GM11168 (cell line): ENCODE results near the gene SPSB1.

ENCODE experiments used
- in situ Hi-C: fragments of 300-500 bp; cut with MboI; formaldehyde crosslinking; loops from one replicate; pipeline ENCODE4 v1.12.0; 2022; ENCODE audit warnings: low sequenced_read_pairs; ENCODE audit not compliant: unreplicated experiment

The SPSB1 gene

DNA sequence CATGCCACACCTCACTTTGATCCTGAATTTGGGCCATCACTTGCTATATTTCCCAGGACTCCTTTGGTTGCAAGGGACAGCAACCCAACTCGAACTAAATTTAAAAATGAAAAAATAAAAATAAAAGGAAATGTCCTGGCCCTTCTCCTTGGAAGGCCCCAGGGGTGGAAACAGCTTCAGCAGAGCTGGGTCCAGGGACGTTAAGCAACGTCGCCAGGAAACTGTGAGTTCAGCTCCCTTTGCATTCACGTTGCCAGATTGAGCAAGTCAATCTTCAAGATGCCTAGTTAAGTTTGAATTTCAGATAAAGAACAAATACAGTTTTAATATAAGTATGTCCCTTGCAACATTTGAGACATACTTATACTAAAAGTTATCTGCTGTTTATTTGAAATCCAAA, 14.6 kb upstream of the SPSB1 start:
- in situ Hi-C loops, result no loop called here

DNA sequence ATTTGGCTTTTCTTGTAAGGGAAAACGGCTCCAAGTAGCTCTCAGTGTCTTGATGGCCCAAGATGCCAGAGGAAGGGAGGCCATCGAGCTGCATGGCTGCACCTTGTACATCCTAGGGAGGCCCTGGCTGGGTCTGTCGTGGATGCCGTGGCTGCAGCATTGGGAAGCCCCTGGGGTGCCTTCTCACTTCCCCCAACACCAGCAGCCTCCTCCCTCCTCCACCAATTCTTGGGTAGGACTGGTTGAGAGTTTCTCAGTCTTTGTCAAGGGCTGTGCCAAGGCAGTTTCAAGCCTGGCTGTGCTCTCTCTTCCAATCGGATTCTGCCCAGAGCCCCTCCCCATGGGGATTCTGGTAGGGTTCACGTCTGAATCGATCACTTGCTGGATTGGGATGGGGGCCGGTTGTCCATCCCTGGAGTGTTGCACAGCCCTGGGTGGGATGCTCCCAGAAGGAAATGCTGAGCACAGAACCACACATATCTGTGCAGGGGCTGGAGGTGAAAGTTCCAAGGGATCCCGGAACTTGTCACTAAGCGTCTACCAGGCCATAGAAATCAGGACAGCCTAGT, 14.0 kb upstream of the SPSB1 start:
- in situ Hi-C loops, result no loop called here

DNA sequence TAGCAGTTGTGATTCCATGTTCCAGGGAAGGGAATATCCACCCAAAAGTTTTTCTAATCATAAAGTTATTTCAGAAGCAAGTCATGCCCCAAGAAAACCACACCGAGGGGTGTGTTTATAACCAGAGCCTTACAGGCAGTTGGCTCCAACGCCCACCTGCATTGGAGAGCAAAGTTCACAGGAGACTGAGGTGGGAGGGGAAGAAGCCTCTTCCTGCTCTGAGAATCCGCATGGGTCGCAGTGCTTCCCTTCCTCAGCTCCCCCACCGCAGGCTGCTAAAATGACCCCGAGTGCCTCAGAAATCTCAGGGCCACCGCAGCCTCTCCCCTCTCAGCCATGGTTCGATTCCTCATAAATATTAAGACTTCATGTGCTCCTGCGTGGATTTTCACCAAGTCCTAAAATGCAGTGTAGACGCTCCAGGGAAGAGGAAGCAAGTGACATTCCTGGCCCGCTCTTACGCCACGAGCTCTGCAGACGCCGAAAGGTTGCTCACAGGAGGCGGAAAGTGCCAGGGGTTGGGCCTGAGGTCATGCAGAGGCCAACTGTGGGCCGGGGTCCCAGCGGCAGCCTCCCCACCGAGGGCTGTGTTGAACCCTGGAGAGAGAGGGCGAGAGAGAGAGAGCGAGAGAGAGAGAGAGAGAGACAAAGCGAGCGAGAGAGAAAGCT, 13.4 kb upstream of the SPSB1 start:
- in situ Hi-C loops, result no loop called here

DNA sequence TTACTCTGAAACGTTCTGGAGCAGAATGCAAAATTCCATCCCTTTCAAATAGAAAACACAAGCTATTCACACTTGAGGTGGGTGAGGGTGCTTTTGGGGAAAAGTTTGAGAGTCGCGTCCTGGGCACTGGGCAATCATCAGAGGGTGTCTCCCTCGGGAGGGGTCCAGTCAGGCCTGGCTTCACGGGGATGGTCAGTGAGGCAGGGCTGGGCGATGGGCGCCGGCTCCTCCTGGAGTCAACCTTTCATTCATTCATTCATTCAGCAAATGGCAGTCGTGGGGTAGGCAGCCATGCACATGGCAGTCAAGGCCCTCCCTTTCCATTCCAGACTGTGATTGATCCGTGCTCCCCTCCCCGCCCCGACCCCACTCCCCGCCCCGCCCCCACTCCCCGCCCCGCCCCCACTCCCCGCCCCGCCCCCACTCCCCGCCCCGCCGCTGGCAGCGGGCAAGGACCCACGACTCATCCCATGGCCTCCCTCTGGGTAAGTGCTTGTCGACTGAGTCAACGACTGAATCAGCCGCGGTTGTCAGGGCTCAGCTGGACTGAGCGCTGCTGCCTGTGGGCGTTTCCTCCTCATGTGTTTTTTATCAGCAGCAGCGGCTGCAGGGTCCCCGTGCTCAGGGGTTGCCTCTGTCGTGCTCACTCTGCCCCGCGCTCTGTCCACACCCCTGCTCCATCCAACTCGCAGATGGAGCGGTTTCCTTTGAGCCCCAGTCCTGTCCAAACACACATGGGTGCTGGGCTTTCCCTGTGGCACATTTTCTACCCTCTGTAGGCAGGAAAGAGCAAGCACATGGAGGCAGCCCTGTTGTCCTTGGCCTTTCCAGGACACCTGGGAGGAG, 12.5 kb upstream of the SPSB1 start:
- in situ Hi-C loops, result loop anchor here (10.0 kb wide), 1 partner anchor 295 kb away; no protein-coding TSS in a partner anchor

DNA sequence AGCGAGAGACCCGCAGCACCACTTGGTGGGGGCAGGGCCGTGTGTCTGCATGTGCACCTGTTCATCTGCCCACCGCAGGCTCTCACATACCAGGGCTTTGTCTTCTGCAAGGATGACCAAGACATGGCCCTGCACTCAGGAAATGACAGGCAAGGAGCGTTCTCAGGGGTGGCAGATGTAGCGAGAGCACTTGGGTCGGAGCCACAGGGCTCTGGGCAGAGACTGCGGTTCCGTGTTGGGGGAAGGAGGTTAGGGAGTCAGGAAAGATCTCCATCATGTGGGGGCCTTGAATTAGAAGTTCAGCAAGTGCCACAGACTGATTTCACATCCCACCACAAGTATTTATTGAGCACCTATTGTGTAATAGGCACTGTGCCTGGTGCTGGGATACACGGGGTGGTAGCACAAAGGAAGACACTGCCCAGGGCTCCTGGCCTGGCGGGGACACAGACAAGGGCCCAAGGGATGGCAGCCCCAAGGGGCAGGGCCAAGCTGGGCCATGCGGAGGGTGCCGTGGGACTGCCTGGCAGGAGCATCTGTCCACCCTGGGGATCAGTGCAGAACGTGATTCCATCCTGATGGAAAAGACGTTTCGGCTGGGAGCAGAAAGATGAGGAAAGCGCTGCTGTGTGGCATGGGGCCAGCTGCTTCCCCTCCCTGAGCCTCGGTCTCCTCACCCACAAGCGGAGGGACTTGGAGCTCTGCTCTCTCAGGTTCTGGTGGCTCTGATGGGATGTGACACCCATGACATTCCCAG, 11.4 kb upstream of the SPSB1 start:
- in situ Hi-C loops, result loop anchor here (10.0 kb wide), 1 partner anchor 294 kb away; no protein-coding TSS in a partner anchor

DNA sequence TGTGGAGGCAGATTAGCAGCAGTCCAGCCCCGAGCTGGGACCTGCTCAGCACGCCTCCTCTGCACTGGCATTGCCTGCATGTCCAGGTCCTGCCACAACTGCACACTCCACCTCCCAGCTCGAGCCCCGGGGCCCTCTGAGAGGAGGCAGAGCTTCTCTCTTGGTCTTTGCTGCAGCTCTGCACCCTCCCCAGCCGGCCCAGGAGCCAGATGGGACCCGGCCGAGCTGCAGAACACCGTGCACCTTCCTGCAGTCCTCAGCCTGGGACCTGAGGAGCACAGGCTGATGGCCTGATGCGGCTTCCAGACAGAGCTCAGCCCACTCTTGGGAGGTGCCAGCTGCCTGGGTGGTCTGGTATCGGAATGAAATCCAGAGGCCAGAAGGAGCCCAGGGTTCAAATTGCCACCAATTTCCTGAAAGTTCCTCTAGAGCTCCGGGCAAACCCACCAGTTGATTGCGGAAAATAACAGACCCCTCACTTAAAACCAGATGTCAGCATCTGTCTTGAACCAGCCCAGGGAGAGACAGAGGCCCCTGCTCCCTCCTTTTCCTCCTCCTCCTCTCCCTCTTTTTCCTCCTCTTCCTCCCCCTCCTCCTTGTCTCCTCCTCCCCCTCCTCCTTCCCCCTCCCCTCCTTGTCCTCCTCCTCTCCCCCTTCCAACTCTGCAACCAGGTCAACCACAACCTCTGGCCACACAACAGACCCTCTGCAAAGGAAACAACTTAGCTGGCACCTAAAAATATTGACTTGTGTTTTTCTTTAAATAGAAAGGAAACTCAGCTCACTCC, 10.6 kb upstream of the SPSB1 start:
- in situ Hi-C loops, result loop anchor here (10.0 kb wide), 1 partner anchor 293 kb away; no protein-coding TSS in a partner anchor

DNA sequence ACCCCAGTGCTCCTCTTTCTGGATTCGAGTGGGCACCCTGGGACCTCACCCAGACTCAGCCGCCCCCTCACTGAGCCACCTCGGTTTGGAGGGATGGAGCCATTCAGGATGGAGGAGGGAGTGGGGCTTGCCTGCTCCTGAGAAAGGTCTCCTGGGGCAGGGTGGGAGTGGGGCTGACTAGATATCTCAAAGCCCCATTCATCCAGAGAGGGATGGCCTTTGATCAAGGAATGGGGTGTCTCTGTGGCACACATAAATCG, 10.1 kb upstream of the SPSB1 start:
- in situ Hi-C loops, result loop anchor here (10.0 kb wide), 1 partner anchor 292 kb away; no protein-coding TSS in a partner anchor

DNA sequence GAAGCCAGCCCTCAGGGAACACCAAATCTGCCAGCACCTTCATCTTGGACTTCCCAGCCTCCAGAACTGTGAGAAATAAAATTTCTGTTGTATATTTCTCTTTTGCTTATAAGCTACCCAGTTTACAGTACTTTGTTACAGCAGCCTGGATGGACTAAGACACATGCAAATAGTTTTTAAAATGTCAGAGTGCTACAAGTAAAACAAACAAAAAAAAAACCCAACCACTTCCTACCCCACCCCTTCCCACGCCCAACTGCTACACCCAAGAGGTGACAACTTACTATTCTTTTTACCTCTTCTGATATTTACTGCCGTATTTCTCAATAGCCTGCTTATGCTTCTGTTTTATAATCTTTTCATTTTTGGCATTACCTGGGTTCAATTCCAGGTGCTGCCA, 8.6 kb upstream of the SPSB1 start:
- in situ Hi-C loops, result loop anchor here (10.0 kb wide), 1 partner anchor 291 kb away; no protein-coding TSS in a partner anchor

DNA sequence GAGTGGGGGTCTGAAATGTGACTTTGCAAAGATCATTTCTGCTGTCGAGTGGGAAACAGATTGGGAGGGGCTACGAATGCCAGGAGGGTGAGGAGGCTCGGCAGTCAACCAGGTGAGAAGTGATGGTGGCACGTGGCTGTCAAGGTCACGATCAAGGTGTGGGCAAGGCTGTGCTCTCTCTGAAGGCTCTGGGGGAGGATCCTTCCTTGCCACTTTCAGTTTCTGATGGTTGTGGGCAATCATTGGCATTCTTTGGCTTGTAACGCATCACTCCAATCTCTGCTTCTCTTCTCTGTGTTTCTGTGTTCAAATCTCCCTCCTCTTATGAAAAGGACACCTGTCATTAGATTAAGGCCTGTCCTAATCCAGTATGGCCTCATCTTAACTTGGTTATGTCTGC, 6.1 kb upstream of the SPSB1 start:
- in situ Hi-C loops, result loop anchor here (5.0 to 10.0 kb wide), 2 partner anchors 171 to 288 kb away; no protein-coding TSS in a partner anchor

DNA sequence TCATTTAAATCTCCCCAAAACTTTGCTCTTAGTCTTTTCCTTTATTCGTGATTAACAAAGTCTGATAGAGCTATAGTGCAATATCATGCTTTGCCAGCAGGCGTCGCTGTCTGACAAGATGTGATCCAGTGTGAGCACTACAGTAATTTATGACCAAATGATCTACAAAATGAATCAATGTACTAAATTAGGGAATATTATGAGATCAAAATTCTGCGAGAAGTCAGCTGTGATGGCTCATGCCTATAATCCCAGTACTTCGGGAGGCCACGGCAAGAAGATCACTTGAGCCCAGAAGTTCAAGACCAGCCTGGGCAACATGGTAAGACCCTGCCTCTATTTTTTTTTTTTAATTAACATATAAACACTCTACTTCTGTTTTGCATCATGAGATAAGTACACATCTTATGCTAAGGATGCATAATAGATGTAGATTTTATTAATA, 3.6 kb upstream of the SPSB1 start:
- in situ Hi-C loops, result loop anchor here (5.0 to 10.0 kb wide), 2 partner anchors 168 to 286 kb away; no protein-coding TSS in a partner anchor

DNA sequence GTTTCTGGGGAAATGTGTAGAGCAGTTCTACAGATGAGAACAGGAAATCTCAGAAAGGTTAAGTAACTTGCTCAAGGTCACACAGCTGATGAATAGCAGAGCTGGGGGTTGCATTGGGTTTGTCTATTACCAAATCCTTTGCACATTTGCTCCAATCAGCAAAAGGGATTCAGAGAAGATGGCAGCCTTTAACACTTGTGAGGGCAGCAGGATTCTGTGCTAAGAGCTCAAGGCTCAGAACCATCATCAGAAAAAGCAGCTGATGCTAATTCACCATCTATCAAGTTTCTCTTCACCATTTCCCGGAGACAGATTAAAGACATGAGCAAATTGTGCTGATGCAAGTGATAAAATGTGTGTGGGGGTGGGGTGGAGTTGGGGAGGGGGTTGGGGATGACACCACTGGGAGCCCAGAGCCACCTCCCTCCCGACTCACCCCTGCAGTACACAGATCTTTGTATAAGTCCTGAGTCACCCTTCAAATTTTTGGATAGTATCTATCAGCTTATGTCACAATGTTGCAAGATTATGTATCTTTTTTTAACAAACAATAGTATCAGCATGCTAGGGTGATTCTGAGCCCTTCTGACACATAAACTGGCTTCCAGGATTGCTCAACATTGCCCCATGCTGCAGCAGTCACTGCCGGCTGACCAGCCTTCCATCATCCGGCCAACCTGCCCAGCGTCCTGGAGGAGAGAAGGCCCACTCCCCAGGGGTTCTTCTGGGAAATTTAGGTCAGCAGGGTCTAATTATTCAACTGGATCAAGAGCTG, 2.8 kb upstream of the SPSB1 start:
- in situ Hi-C loops, result loop anchor here (5.0 to 10.0 kb wide), 3 partner anchors 167 to 285 kb away; no protein-coding TSS in a partner anchor

DNA sequence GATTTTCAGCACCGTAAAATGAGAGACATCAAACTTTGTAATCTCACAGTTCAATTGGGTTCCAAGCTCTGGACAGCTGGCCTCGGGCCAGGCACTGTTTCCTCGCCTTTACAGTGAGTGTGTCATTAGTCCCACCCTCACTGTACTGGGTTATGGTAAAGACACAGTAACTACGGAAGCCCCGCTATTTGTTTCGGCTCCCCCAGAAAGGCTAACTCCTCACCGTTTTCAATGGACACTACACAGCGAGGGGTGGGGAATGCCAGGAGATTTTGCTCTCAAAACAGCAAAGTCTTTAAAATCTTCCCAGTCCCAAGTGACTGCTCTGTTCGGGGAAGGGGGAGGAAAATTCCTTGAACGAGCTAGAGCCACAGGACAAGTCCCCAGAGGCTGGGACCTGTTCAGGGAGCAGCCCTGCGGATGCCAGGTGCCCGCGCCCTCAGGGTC, 757 bp upstream of the SPSB1 start:
- in situ Hi-C loops, result loop anchor here (10.0 kb wide), 1 partner anchor 203 kb away; no protein-coding TSS in a partner anchor

DNA sequence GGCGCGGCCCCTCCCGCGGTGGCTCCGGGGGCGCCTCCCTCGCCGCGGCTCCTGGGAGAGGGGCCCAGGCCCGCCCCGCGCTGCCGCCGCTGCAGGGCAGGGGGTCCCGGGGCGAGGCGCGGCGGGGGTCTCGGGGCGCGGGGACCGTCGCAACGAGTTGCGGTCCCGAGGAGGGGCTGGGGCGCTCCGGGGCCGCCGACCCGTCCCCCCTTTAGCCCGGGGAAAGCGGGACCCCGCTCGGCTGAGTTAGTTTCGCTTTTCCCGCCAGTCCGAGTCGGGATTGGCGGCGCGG, 493 bp downstream of the SPSB1 start:
- in situ Hi-C loops, result loop anchor here (10.0 kb wide), 1 partner anchor 202 kb away; no protein-coding TSS in a partner anchor

DNA sequence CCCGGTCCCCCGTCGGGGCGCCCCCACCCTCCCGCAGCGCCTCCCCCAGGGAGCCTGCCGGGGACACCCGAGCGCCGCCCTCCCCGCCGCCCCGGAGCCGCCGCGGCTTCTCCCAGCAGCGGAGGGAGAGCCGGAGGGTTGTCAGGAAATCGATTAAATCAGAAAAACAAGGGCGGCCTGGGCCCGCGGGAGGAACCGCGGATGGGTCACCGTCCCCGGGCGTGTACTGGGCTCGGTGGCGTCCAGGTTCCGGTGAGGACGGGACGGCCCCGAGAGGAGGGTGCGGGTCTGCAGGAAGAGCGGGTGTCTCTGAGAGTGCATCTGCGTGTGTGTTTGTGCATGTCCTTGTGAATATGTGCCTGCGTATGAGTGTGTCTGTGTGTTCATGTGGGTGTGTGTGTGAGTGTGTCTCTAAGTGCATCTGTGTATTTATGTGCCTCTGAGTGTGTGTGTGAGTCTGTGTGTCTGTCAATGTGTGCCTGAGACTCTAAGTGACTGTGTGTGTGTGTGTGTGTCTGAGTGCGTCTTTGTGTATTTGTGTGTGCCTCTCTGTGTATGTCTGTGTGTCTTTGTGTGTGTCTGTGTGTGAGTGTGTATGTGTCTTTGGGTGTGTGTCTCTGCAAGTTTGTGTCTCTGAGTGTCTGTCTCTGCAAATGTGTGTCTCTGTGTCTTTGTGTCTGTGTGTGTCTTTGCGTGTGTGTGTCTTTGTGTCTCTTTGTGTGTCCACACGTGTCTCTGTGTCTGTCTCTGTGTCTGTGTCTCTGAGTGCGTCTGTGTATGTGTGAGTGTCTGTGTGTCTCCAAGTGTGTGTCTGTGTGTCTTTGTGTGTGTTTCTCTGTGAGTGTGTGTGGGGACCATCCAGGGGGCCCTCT, 1.1 kb downstream of the SPSB1 start:
- in situ Hi-C loops, result loop anchor here (10.0 kb wide), 1 partner anchor 201 kb away; no protein-coding TSS in a partner anchor

DNA sequence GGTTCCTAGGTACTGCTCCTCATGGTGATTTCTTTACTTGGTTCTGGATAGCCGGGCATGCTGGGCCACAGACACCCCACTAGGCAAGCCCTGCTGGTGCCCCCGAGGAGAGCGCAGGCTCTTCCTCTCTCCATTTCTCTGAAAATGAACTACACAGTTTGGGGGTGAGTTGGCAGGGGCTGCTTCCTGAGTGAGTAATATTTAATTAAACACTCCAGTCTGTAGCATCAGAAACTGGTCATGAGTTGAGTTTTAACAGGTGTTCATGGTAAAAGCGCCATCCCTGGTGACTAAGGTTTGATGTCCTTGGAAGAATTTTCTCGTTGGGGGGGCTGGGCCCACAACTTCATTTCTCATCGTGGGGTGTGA, 1.7 kb downstream of the SPSB1 start:
- in situ Hi-C loops, result loop anchor here (10.0 kb wide), 1 partner anchor 200 kb away; no protein-coding TSS in a partner anchor

DNA sequence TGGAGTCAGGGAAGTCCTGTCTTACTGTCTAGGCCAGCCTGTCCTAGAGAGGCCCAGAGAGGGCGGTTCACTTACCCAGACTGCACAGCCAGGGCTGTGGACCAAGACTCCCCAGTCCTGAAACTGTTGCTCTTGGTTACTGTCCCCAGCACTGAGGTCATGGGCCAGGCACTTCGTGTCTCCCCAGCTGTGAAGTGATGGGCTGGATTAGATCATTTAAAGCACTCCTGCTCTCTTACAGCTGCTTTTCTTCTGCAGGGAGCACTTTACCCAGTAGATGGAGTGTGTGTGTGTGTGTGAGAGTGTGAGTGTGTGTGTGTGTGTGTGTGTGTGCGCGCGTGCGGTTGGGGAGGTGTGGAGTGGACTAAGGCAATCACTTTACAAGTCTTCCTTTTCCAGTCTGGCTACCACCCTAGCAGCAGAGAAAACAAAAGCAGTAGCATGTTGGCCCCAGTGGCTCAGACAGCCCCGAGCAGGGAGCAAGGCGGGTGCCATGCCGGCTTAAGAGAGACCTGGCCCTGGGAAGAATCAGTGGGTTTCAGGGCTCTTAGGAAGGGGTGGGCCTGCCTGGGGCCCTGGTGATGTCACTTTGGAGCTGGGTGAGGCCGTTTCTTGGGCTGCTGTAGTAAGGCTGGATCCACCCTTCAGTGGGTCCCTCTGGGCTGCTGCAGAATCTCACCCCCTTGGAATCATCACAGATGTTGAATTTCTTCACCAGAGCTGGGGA, 2.4 kb downstream of the SPSB1 start:
- in situ Hi-C loops, result loop anchor here (10.0 kb wide), 1 partner anchor 200 kb away; no protein-coding TSS in a partner anchor

DNA sequence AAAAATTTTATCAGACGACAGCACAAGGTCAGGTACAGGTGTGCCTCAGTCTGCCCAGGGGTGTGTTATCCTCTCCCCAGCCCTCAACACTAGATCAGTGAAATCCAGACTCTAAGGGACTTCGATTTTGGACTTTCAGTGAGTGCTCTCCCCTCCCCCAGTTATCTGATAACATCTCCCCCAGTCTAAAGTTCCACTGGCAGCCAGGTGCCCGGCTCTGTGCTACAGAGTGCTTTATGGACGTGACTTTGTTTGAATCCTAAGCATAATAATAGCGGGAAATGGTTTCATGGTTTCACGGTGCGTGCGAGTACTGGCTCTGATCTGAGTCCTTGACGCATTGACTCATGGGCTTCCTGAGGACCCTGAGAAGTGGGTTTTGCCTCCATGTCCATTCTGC, 3.2 kb downstream of the SPSB1 start:
- in situ Hi-C loops, result loop anchor here (10.0 kb wide), 1 partner anchor 199 kb away; no protein-coding TSS in a partner anchor
